Measurements from ENCODE around the gene SYT5.

SYT5 gene

DNA sequence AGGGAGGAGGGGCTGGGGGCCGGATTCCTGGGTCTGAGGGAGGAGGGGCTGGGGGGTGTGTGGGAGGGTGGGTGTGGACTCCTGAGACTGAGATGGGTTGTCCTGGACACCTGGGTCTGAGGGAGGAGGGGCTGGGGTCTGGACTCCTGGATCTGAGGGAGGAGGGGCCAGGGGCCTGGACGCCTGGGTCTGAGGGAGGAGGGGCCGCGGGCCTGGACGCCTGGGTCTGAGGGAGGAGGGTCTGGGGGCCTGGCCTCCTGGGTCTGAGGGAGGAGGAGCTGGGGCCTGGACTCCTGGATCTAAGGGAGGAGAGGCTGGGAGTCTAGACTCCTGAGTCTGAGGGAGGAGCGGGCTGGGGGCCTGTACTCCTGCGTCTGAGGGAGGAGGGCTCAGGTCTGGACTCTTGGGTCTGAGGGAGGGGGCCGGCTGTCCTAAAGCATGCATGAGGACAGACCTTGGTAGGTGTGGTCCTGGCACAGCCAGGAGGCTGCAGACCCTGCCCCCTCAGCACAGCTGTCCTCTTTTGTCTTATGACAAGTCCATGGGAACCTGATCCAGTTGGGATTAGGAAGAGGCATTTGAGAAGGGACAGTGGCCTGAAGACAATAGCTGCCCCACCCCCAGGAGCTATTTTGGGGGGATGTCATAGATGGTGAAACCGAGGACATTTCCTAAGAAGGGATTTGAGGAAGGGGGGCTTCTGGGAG lies 32.4 kb downstream of the SYT5 start:
- Histone ChIP-seq H3K27me3 (replicated peaks) (peaks cover 17% of the 10 kb centered on the region), H3K36me3 (replicated peaks) (no peaks in the 10 kb centered on the region), H3K4me3 (ENCODE audit: low read depth, low read length) (no peak overlapping the region), H3K27ac (no peak overlapping the region)
- in situ Hi-C loops (cut with HindIII; ENCODE audit: low pct_ligation_motif_present, low sequenced_read_pairs) = no loop called here
- no peak for DNase-seq
- TF ChIP-seq, protein P1, sequence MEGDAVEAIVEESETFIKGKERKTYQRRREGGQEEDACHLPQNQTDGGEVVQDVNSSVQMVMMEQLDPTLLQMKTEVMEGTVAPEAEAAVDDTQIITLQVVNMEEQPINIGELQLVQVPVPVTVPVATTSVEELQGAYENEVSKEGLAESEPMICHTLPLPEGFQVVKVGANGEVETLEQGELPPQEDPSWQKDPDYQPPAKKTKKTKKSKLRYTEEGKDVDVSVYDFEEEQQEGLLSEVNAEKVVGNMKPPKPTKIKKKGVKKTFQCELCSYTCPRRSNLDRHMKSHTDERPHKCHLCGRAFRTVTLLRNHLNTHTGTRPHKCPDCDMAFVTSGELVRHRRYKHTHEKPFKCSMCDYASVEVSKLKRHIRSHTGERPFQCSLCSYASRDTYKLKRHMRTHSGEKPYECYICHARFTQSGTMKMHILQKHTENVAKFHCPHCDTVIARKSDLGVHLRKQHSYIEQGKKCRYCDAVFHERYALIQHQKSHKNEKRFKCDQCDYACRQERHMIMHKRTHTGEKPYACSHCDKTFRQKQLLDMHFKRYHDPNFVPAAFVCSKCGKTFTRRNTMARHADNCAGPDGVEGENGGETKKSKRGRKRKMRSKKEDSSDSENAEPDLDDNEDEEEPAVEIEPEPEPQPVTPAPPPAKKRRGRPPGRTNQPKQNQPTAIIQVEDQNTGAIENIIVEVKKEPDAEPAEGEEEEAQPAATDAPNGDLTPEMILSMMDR (IDR thresholded peaks at IDR 0.05; ENCODE audit: low read depth, low read length, missing control alignments) = no peak

DNA sequence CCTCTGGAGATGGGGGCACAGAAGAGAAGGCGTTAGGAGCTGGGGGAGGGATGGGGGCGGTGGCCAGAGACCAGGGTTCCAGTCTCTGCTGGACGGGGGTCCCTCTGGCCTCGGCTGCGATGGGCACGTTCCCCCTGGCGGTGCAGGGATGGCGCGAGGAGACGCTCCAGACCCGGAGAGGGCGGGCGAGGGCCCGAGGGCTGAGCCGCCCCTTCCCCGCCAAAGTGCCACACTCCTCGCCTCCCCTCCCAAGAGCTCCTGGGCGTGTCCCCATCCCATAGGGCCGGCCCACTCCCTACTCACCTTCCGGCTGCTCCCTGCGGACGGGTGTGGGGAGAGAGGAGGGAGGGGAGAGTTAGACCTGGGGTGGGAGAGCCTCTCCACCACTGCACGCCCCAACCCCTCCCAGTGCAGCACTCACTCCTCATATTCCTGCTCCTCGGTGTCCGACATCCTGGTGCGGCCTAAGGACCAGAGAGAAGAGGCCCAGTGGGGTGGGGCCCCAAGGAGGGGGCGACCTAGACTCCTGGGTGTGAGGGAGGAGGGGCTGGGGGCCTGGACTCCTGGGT lies 33.3 kb downstream of the SYT5 start:
- TF ChIP-seq, protein P1 (IDR thresholded peaks at IDR 0.05; ENCODE audit: low read depth, low read length, missing control alignments) = no peak
- no peak overlapping the region for H3K27ac ChIP-seq
- peaks cover 17% of the 10 kb centered on the region for H3K27me3 ChIP-seq (replicated peaks)
- in situ Hi-C loops (cut with HindIII; ENCODE audit: low pct_ligation_motif_present, low sequenced_read_pairs) = no loop called here
- H3K36me3 ChIP-seq (replicated peaks) = no peaks in the 10 kb centered on the region
- H3K4me3 ChIP-seq (ENCODE audit: low read depth, low read length) = no peak overlapping the region
- no peak for DNase-seq

DNA sequence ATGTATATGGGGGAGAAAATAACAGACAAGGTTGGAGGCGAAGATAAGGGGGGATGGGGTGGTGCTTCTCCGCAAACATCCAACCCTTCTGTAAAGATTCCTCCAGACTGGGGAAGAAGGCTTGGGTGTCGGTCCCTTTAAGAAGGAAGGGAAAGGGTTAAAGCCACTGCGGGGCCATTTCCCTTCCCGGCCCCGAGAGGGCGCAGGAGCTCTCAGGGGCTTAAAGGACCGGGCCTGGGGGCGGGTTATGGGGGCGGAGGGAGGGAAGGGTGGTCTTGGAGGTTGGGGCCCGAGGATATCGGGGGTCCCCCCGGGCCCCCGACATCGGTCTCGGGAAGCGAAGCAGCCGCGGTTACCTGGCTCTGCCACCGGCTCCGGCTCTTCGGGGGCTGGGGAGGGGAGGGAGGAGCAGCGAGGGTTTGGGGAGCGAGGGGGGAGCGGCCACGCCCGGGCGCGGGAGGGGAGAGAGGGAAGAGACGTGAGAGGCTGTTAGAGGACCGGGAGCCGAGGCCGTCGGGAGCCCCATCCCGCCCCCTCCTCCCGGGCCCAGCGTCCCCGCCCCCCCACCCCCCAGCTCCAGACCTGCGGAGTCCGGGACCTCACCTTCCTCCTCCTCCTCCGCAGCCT lies 33.9 kb downstream of the SYT5 start:
- Histone ChIP-seq H3K27me3 (replicated peaks) (peaks cover 17% of the 10 kb centered on the region), H3K36me3 (replicated peaks) (no peaks in the 10 kb centered on the region), H3K27ac (no peak overlapping the region), H3K4me3 (ENCODE audit: low read depth, low read length) (no peak overlapping the region)
- TF ChIP-seq, protein P1 (IDR thresholded peaks at IDR 0.05; ENCODE audit: low read depth, low read length, missing control alignments) = peak; percentile 71
- DNase-seq = no peak
- in situ Hi-C loops (cut with HindIII; ENCODE audit: low pct_ligation_motif_present, low sequenced_read_pairs) = no loop called here

DNA sequence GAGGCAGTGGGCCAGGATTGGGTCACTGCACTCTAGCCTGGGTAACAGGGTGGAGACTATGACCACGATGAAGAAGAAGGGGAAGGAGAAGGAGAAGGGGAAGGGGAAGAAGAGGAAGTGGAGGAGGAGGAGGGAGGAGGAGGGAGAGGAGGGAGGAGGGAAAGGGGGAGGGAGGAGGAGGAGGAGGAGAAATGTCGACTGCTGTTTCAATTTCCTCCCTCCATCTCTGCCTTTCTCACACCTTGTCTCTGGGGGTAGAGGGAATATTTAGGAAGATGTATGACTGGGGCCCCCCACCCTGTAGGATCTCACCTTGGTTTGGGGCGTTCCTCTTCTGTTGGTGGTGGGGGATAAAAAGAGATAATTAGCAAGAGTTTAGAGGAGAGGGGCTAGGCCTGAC lies 34.9 kb downstream of the SYT5 start:
- Histone ChIP-seq H3K27ac (no peak overlapping the region), H3K27me3 (replicated peaks) (peaks cover 17% of the 10 kb centered on the region), H3K36me3 (replicated peaks) (no peaks in the 10 kb centered on the region), H3K4me3 (ENCODE audit: low read depth, low read length) (no peak overlapping the region)
- TF ChIP-seq, protein P1 (IDR thresholded peaks at IDR 0.05; ENCODE audit: low read depth, low read length, missing control alignments) = no peak
- no peak for DNase-seq
- in situ Hi-C loops (cut with HindIII; ENCODE audit: low pct_ligation_motif_present, low sequenced_read_pairs) = no loop called here

DNA sequence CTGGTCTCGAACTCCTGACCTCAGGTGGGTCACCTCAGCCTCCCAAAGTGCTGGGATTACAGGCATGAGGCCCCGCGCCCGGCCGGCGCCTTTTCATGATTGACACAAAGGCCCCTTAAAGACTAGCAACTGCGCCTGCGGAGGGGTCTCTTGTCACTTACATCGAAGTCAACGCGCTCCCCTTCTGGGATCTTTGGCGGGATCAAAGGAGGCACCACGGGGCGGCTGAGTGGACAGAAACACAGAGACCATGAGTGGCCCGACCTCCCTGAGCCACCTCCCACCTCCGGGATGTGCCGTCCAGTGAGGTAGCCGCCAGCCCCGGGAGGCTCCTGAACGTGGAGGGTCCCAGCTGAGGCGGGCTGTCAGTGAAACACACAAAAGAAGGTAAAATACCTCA lies 38.4 kb downstream of the SYT5 start:
- in situ Hi-C loops (cut with HindIII; ENCODE audit: low pct_ligation_motif_present, low sequenced_read_pairs) = no loop called here
- Histone ChIP-seq H3K27me3 (replicated peaks) (peaks cover 3% of the 10 kb centered on the region), H3K27ac (no peak overlapping the region)

More for the DNA sequence above, 38.4 kb downstream of the SYT5 start:
- TF ChIP-seq, protein P1 (IDR thresholded peaks at IDR 0.05; ENCODE audit: low read depth, low read length, missing control alignments) = no peak
- no peak overlapping the region for H3K4me3 ChIP-seq (ENCODE audit: low read depth, low read length)
- H3K36me3 ChIP-seq (replicated peaks) = no peaks in the 10 kb centered on the region
- no peak for DNase-seq
